MV-4-11 (cell line): ENCODE results near the gene PARP1.
A peak's percentile ranks its signal among the peaks of the same experiment; 100 is the strongest.
"Not testable (repeated sequence)": the region's sequence is repeated elsewhere in the genome, so short reads cannot be mapped to it uniquely, and the experiment has no call there.

Experiments
- DNase-seq: peaks from one replicate; lab custom pipeline; 2025; lab: John Stamatoyannopoulos, UW

The PARP1 gene

DNA sequence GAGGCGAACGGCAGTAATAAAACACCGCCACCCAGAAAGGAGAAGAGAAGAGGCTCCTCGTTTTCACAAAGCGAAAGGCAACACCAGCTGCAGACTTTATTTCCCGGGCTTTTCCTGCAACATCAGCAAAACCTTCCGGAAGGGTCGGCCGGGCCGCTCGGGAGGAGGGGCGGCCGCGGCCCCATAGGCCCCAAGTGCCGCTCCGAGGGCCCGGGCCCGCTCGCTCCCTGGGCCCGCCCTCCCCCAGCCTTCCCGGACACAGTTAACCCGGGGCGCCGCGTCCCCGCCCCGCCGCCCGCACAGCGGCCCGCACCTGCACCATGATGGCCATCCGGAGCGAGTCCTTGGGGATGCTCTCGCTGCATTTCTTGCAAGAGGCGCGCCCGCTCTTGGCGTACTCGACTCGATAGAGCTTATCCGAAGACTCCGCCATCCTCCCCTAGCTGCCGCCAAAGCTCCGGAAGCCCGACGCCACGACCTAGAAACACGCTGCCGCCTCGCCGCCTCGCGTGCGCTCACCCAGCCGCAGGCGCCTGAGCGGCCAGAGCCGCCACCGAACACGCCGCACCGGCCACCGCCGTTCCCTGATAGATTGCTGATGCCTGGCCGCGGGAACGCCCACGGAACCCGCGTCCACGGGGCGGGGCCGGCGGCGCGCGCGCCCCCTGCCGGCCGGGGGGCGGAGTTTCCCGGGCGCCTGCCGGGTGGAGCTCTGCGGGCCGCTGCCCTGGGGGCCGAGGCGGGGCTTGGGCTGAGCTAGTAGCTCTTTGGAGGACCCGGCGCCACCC lies at the start of gene PARP1:
PARP1 (minus strand) TSS at position 597 of the 788 bp plus-strand sequence; CDS start at position 433, 164 bp downstream.
- DNase-seq, result peak; percentile 91

DNA sequence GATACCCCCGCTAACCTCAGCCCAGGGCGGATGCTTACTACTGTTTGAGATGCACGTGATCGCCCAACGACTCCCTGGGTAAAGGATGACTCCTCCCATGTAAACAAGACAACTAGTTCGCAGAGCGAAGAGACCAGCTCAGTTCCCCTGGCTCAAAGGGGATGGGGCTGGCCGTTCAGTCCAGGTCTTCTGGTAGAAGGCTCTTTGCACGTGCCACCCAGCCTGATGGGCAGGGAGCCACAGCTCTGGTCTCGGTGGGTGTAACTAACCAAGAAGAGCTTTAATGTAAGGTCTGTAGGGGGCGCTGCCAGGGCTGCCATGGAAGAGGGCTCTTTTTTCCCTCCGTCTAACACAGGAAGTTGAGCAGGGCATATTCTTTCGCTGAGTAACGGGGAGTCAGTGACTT lies 49.4 kb upstream of the PARP1 start:
- DNase-seq, result no peak

DNA sequence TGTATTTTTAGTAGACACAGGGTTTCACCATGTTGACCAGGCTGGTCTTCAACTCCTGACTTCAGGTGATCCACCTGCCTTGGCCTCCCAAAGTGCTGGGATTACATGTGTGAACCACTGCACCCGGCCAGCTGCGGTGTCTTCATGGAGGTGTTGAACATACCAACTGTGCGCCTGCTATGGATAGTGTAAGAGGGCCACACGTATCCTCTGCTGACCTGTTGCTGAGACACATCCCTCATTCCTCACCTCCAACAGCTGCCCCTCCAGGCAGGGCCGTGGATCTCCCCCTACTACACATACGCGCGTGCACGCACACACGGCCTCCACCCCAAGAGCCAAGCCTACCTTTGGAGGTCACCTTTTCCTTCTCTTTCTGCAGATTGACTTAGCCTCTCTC lies 48.0 kb upstream of the PARP1 start:
- no peak for DNase-seq

DNA sequence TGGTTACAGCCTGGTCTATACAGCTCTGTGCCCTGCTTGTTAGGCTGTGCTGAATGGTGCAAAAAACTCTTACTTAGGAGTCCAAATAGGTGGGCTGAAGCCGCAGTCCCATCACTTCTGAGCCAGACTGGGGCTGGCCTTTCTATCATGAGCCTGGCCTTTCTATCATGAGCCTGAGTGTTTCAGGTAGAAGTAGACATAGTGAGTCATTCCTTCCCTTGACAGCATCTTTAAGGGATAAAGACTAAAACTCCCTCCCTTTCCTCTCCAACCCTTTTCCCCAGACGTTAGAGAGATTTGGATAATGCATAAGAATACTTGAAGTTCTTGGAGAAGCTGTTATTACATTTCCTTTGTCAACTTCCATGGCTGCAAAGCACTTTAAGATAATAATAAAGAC lies 46.5 kb upstream of the PARP1 start:
- no peak for DNase-seq

DNA sequence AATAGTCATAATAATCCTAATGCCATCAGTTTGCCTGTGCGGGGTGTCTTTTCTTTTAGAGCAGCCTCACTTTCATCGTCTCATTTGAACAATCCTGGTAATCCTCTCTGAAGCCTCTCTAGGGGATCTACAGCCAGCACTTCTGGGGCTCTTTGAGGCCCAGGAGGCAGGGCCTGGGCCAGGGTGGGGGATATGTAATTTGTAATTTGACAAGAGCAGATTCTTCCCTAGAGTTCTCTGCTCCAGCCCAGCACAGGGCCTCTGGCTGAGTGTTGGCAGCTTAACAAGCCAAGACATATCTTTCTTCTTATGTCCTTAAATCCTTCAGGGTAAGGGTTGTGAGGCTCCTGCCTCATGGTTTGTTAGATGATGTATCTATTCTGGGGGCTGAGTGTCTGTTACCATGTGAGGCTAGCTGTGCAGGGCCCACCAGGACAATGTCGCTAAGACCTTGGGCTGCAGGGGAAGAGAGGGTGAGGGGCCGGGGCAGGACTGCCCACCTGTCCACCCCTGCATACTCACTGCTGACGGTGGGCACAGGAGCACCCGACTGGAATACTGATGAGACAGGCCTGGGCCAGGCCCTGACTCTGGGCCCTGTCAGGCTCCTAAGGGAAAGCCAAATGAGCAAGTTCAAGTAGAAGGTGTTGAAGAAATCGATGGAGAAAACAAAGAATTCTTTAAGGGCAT lies 45.3 kb upstream of the PARP1 start:
- no peak for DNase-seq

DNA sequence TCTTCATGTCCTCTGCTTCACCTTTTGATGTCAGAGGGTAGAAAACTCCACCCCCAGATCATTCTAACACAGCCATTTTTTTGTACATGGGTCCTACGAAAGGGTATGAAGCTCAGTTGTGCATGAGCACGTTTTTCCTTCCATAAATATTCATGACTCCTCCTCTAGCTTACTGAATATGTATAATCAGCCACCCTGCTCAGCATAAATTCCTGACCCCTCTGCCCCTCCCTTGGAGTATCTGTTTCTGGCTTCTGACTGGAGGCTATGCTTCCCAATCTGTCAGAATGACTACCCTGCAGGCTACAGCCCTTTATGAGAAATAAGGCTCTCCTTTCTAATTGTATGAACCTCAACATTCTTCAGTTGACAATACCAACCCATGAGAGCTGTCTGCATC lies 42.8 kb upstream of the PARP1 start:
- DNase-seq, result no peak

DNA sequence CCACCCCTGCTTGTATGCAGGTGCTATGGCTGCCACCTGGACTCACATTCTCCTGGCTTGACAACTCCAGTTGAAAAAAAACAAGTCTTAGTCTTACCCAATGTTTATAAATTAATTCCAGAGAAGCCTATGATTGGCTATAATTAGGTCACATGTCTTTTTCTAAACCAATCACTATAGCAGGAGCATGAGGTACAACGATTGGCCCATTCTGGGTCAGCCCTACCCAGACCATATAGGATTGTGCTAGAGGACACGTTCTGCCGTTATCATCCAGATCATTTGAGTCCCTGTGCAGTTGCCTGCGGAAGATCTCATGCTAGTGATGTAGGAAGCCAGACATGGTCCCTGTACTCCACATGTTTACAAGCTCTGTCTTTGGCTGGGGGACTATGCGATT lies 41.9 kb upstream of the PARP1 start:
- DNase-seq, result no peak

DNA sequence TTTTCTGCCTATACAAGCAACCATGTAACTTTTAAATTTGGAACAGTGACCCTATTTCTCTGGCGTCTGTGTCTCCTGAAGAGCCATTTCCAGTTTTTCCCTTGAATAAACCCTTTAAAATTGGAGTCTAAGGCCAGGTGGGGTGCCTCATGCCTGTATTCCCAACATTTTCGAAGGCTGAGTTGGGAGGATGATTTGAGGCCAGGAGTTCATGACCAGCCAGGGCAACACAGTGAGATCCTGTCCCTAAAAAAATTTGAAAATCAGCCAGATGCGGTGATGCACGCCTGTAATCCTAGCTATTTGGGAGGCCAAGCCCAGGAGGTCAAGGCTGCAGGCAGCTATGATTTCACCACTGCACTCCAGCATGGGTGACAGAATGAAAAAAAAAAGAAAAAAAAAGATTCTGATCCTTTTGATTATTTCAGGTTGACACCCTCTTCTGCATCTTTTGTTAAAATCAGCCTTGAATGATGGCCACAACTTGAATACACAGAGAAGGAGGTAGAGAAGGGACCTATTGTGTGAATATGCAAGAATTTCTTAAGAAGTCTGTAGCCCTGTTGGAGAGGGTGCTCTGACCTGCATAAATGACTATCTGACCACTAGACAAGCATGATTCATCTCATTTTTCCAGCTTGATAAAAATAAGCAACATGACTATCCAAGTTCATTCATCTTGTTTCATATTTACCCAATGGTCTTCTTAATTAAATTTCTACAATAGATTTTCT lies 40.2 kb upstream of the PARP1 start:
- DNase-seq, result no peak

DNA sequence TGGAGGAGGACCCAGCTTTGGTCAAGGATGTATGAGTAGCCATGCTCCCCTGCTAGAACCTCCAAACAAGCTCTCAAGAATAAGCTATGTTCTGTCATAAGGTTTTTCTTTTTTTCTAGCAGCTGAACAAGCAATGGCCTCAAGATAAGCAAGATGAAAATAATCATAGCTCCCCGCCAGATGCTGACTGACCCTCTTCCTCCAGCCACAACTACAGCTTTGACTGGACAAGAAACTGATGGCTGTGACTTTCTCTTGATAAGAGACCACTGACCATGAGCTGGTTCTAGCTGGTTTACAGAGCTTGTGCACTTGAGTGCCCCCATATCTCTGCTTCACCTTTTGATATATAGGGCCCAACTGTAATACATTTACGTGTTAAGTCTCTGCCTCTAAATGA lies 38.2 kb upstream of the PARP1 start:
- no peak for DNase-seq

DNA sequence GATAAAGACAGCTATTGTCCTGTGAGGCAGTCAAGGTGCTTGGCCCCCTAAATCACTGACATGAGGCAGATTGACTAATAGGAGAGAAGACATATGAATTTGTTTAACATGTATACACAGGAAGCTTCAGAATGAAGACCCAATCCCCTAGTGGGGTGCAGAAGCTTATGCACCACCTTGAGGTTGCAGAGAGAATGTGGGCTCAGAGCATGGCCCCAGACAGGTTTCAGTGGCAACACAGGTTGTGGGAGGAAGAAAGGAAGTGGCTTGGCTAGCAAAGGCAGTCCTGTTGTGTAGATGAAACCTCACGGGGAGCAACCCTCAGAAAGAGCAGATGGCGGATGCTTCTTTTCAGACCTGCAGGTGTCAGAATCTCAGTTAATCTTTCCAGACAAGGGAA lies 37.0 kb upstream of the PARP1 start:
- no peak for DNase-seq

DNA sequence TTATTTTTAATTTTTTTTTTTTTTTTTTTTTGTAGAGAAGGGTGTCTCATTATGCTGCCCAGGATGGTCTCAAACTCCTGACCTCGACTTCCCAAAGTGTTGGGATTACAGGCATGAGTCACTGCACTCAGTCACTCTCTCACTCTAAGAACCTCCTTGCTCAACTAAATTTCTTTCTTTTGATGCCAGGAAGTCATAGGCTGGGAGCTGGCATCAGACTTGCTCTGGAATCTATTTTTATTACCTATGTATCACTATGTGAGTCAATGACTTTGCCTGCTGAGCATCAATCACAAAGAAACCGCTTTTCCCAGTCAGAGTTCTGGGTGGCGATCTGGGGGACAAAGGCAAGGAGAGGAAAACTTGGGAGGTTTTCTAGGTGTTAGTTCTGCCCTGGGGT lies 35.5 kb upstream of the PARP1 start:
- no peak for DNase-seq

DNA sequence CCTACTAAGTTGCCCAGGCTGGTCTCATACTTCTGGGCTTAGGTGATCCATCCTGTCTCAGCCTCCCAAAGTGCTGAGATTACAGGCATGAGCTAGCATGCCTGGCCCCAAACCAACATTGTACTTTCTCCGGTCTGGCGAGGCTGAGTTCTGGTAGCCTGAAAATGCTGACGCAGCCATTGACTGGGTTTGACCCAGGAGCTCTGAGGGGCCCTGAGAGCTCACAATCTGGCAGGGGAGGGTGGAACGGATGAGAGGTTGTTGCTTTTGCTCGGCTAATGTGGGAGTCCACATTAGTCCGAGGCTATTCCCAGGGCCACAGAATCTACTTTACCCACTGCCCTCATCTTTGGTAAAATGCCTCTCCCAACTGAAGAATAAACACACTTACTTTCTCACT lies 35.1 kb upstream of the PARP1 start:
- DNase-seq, result no peak

DNA sequence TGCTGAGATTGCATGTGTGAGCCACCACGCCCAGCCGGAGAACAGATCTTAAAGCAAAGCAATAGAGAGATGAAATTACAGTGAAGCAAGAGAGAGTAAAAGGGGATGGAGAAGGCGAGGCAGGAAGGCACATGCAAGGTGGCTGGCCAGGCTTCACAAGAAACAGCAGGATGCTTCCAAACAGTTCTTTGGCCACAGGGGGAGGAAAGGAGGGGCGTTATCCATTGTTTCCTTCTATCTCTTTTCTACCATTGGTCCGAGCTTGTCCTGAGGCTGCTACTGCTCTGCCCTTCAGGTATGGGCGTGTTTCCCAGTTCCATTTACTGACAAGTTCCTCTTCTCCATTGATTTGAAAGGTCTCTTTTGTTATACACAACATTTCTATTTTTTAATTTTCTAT lies 33.7 kb upstream of the PARP1 start:
- DNase-seq, result no peak

DNA sequence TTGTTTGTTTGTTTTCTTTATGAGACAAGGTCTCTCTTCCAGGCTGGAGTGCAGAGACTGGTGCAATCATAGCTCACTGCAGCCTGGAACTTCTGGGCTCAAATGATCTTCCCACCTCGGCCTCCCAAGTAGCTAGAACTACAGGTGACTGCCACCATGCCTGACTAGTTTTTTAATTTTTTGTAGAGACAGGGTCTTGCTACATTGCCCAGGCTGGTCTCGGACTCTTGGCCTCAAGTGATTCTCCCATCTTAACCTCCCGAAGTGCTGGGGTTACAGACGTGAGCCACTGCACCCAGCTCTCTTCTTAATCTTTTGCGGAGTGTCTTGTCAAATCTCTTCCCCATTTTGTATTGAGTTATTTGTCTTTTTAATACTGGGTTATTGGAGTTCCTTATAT lies 32.6 kb upstream of the PARP1 start:
- DNase-seq, result no peak

DNA sequence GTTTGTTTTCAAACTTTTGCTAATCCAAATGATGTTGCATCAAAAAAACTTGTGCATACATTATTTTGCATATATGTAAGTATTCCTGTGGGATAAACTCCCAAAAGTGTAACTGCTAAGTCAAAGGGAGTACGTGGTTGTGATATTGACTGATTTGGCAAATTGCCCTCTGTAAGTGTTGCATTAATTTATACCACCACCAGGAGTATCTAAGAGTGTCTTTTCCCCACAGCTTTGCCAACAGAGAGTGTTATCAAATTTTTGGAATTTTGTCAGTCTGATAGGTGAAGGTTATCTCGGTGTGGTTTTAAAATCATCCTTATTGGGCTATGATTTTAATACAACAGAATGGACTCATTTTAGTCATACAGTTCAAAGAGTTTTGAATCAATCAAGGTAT lies 30.1 kb upstream of the PARP1 start:
- peak; percentile 1 for DNase-seq

DNA sequence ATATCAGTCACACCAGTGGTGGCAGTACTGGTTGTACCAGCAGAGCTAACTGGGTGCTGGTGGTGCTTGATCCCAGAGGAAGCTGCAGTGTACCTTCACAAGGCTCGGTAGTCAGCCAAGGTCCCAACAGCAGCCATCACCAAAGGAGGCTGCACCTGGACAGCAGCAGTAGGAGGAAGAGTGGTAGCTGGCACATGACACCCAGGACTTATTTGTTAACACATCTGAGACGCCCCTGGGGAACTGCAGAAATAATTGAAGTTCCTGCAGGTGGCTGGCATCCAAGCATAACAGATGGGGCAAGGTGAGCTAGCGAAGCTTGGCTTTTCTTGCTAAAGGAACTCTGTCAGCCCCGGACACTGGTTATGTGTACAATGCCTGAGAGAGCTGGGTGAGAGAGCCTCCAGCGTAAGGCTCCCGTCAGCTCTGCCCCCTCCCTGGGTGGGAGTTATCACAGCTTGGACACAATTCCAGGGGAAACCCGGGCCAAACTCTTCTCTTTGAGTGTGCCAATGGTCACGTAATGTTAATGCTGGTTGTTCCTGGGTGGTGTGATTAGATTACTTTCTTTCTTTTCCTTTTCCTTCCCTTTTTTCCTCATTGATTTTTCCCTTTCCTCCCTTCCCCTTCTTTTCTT lies 29.1 kb upstream of the PARP1 start:
- DNase-seq, result no peak

DNA sequence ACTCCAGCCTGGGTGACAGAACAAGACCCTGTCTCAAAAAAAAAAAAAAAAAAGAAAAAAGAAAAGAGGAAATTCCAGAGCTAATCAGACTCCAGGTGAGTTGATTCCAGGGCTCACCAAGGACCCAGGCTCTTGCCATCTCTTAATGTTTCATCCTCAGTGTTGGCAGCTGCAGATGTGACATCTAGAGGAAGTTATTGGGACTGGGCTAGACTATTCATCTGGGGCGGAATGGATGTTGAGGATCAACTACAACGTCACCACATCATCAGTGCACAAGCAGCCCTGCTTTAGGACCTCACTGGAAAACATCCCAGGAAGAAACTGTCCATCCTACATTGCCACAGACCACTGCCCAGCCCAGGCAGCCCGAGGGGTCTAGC lies 28.6 kb upstream of the PARP1 start:
- no peak for DNase-seq

DNA sequence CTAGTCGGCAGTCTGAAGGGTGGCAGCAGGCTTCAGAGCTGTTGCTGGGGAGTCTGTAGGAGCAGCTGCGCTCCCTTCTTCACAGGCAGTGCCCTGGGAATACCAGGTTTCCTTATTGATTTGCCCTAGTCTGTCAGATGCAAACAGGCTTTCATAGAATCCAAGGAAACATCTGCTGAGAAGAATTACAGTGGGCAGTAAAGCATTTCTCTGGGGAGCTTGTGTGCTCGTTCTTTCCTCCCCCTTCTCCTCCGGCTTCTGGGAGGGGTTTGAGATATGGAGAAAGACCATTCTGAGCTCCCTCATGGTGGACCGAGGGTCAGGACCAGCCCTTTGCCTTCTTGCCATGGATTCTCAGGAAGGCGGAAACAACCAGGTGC lies 25.4 kb upstream of the PARP1 start:
- DNase-seq, result no peak

DNA sequence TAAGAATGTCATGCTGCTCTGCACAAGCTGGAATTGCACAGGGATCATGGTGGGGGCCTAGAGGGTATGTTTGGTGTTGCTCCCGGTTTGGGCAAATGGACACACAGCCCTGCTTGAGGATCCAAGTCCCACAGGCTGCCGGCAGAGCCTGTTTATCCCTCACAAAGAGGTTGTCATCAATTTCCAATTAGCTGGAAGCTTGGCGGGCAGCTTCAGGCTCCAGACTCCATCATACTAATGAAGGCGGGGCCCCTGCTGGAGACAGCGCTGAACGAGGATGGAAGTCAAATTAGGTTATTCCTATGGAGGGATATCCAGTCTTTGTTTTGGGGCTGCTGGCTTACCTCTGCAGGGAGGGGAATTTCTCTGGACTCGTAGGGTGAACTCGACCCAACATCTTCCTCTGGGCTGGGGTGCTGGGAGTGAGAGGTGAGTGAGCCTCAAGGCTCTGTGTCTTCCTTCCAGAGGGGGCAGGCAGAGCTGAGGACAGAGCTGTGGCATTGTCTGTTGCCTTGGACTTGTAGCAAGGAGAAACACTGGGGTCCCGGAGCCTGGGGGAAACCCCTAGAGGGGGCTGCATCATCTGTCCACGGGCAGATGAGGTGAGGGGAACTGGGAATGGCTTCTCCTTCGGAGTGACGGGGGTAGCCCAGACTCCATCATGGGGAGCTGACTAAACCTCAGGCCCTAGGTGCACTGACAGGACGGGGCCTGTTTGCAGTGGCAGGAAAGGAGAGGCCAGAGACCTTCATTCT lies 24.9 kb upstream of the PARP1 start:
- no peak for DNase-seq

DNA sequence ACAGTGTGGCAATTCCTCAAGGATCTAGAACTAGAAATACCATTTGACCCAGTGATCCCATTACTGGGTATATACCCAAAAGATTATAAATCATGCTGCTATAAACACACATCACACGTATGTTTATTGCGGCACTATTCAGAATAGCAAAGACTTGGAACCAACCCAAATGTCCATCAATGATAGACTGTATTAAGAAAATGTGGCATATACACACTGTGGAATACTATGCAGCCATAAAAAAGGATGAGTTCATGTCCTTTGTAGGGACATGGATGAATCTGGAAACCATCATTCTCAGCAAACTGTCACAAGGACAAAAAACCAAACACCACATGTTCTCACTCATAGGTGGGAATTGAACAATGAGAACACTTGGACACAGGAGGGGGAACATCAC lies 24.0 kb upstream of the PARP1 start:
- DNase-seq, result not testable (repeated sequence)

DNA sequence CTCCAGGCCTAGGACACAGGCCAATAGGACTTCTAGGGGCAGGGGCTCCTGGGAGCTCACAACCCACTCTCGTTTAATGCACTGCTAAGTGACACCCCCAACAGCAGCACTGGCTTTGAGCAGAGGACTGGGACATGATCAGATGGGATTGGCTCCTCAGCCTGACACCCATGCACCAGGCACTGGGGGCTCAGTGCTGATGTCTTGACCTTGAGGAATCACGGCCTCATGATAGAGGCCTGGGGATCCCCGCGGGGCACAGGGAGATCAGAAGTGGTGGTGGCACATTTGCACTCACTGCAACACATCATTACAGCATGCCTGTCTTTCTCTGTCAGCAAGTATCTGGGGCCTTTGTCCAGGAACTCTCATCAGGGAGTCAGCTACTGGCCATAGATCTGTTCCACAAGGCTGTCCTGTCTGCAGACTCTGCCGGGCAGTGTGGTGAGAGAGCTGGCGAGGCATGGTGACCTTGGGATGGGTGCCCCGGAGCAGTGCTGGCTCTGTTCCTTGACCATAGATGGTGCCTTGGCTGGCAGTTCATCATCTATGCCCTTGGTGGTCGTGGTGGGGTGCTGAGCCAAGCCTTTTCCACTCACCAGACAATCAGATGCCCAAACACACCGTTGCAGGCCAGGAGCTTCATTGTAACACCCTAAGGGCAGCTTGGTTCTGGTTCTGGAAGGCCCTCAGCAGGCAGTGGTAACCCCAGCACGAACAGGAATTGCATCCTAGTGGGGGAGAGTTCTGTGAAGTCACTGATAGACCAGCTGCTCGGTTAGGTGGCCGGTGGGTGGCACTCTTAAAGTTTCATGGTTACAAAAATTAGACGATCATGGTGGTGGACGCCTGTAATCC lies 22.2 kb upstream of the PARP1 start:
- DNase-seq, result no peak
